NCI-H146 (cell line): ENCODE measurements around the gene SPPL2C.
A peak's percentile ranks its signal among the peaks of the same experiment; 100 is the strongest.

Experiments
- DNase-seq: peaks from one replicate; lab custom pipeline; 2025; lab: John Stamatoyannopoulos, UW

SPPL2C gene

GRCh38 chr17:45833920-45834319 is 10.8 kb upstream of the SPPL2C start:
- DNase-seq = no peak

GRCh38 chr17:45834471-45835396 is 9.9 kb upstream of the SPPL2C start:
- no peak for DNase-seq

GRCh38 chr17:45835481-45835880 is 9.2 kb upstream of the SPPL2C start:
- DNase-seq = no peak

- no peak for DNase-seq
These were observed 8.3 kb upstream of the SPPL2C start for GRCh38 chr17:45836047-45837044.

GRCh38 chr17:45837187-45837586 is 7.5 kb upstream of the SPPL2C start:
- no peak for DNase-seq

- no peak for DNase-seq
These were observed 7.1 kb upstream of the SPPL2C start for GRCh38 chr17:45837603-45838002.

- DNase-seq = no peak
These were observed 5.9 kb upstream of the SPPL2C start for GRCh38 chr17:45838751-45839295.

- no peak for DNase-seq
These were observed 5.2 kb upstream of the SPPL2C start for GRCh38 chr17:45839442-45839841.

- DNase-seq = no peak
These were observed 3.5 kb upstream of the SPPL2C start for GRCh38 chr17:45841186-45841585.

GRCh38 chr17:45841883-45842525 is 2.7 kb upstream of the SPPL2C start:
- DNase-seq = peak; percentile 12

- DNase-seq = no peak
These were observed 959 bp upstream of the SPPL2C start for GRCh38 chr17:45843722-45844121.

- no peak for DNase-seq
These were observed 900 bp downstream of the SPPL2C start for GRCh38 chr17:45845376-45846185.

GRCh38 chr17:45846223-45846622 is 1.5 kb downstream of the SPPL2C start:
- no peak for DNase-seq

- no peak for DNase-seq
These were observed 2.0 kb downstream of the SPPL2C start for GRCh38 chr17:45846646-45847045.

- DNase-seq = no peak
These were observed 2.4 kb downstream of the SPPL2C start for GRCh38 chr17:45847101-45847500.

- no peak for DNase-seq
These were observed 3.1 kb downstream of the SPPL2C start for GRCh38 chr17:45847747-45848146.

- no peak for DNase-seq
These were observed 3.7 kb downstream of the SPPL2C start for GRCh38 chr17:45848405-45848804.

GRCh38 chr17:45848868-45849535 is 4.3 kb downstream of the SPPL2C start:
- no peak for DNase-seq

GRCh38 chr17:45849536-45849990 is 4.9 kb downstream of the SPPL2C start:
- no peak for DNase-seq

GRCh38 chr17:45850011-45850410 is 5.3 kb downstream of the SPPL2C start:
- DNase-seq = no peak
